ENCODE results near the gene DLG2.

The DLG2 gene

DNA sequence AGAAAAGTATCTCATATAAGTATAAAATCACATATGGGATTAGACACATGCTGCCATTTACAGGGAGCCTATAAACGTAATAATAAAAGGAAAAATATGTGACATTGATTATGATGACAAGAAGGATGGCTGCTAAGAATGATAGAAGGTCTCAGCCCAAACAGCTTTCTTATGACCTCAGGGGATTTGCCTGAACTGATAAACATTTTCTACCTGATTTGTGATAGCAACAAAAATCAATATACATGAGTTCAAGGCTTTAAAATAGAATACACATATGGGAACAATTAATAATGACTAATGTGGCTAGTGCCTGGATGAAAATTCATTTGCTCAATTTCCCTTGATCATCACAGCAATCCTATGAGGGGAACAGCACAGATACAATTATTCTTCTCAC, 1704.2 kb downstream of the DLG2 start:
- ChIA-PET POLR2A (no interaction called here), CTCF (no interaction called here)
- no peak for DNase-seq (ENCODE audit: low read depth, low spot score)
- no peak for TF ChIP-seq CTCF (IDR thresholded peaks at IDR 0.05; ENCODE audit: insufficient read depth, low read length, missing control alignments)
- H3K4me3 ChIP-seq (ENCODE audit: low read depth, low read length) = no peak overlapping the region

DNA sequence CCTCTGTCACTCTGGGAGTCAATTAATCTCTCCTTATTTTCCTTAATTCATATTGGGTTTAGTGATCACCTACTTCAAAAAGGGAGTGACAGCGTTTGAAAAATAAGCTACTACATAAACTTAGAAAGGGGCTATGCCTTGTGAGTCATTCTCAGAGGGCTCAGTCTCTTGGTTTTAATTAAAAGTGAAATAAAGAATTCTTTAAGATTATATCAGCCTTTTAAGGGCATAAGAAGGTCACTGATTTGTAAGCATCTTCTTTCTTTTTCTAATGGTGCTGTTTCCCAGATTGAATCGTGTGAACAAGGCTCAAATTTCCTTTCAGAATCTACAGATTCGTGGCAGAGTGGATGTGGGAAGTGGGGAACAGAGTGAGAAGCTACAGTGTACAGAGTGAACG, 1704.8 kb downstream of the DLG2 start:
- ChIA-PET CTCF (no interaction called here), POLR2A (no interaction called here)
- no peak for DNase-seq (ENCODE audit: low read depth, low spot score)
- no peak overlapping the region for H3K4me3 ChIP-seq (ENCODE audit: low read depth, low read length)
- TF ChIP-seq CTCF (IDR thresholded peaks at IDR 0.05; ENCODE audit: insufficient read depth, low read length, missing control alignments) = no peak

DNA sequence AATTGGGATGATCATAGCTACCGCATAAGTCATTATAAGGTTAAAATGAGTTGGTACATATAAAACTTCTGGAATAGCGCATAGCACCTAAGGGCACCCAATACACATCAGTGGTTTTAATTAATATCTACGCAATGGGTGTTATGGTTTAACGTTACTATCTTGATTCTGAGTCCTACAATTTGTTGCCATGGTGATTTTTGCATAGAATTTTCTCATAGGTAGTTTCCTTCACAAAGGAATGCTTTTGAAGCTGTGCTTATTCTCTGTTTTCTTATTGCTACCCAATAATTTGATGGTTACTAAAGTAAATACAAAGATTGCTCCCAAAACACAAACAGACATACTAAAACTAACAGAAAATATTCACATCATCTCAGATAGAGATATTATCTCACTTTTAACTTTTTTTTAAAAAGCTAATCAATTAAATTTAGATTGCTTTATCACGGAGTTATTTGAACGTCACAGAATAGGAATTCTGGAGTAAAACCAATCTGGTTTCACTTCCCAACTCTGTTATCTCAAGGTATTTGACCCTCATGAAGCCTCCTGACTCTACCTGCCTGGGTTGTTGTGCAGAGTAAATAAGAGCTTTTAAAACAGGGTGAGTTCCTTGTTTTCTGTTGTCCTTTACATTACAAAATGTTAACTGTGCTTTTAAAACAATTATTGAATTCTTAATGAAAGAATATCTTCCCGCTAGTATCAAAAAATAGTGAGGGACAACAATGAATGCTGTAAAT, 1705.5 kb downstream of the DLG2 start:
- no peak for TF ChIP-seq CTCF (IDR thresholded peaks at IDR 0.05; ENCODE audit: insufficient read depth, low read length, missing control alignments)
- CTCF ChIA-PET = no interaction called here
- no peak for DNase-seq (ENCODE audit: low read depth, low spot score)
- POLR2A ChIA-PET = no interaction called here
- no peak overlapping the region for H3K4me3 ChIP-seq (ENCODE audit: low read depth, low read length)

DNA sequence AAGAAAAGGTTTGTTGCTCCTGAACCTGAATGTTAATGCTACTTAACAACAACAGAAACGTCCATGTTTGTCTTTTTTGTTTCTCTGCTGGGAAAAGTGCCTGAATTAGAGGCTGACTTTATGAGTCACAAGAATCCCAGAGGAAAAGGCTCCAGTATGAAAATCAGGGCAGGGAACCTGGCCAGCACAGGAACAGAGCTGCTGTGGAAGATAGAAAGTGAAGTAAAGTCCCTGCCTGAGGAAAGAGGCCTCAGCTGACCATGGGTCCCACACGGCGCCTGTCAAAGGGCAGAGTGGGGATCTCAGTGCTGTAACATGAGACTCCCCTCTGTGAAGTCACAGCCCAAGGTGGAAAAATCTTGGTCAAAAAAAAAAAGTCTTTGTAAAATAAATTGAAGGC, 1708.7 kb downstream of the DLG2 start:
- ChIA-PET CTCF (no interaction called here), POLR2A (no interaction called here)
- no peak for TF ChIP-seq CTCF (IDR thresholded peaks at IDR 0.05; ENCODE audit: insufficient read depth, low read length, missing control alignments)
- H3K4me3 ChIP-seq (ENCODE audit: low read depth, low read length) = no peak overlapping the region
- no peak for DNase-seq (ENCODE audit: low read depth, low spot score)

DNA sequence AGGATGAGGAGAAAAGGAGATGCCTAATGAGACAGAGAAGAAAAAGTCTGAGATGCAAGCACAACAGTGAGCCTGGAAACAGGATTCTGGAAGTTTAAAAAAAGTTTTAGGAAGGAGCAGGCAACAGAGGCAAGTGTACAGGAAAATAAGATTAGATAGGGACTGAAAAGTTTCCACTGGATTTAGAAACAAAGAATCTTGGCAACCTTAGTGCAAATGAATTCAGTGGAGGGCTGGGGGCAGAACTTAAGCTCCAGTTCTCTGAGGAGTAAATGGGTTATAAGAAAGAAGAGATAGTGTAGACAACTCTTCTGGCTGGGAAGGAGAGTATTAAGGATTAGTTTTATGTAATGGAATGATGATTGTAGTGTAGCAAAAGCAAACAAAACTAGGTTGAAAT, 1712.1 kb downstream of the DLG2 start:
- POLR2A ChIA-PET = no interaction called here
- CTCF ChIA-PET = no interaction called here
- no peak for TF ChIP-seq CTCF (IDR thresholded peaks at IDR 0.05; ENCODE audit: insufficient read depth, low read length, missing control alignments)
- no peak for DNase-seq (ENCODE audit: low read depth, low spot score)
- H3K4me3 ChIP-seq (ENCODE audit: low read depth, low read length) = no peak overlapping the region

DNA sequence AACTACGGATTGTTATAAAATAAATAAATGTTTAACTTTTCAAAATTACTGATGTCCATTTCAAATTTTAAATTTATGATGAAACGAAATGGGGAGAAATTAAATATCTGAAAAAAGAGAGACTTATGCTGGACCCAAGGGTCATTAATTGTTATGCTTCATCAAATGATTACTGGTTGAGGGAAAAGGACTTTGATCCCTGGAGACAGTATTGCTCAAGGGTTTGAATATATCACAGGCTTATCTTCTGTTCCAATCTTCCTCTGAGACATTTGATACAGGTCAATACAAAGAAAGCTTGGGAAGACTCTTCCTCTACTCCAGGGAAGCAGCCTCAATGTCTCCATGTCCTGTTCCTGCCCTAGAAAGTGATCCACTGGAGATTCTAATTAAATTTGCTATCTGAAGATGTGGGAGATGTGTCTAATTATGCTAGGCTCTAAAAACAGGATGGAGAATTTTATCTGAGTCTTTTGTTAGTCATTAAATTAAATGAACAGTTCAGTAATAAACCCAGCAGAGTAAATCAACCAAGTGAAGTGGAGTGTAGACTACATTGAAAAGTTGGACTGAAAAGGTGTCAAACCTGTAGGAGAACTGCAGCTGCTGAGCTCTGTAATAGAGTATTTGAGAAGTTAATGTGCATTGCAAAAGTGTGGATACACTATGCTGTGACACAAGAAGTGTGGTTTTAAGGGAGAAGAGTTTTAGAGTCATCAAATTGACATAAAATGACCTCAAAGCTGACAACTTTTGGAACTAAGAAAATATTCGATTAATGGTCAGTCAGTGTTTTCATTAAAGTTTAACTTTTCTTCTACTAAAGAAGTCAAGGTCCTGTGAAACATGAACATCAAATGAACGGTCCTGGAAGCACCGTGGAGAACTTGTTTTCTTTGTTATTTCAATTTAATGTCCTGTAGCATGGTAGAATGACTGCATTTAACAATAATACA, 1717.3 kb downstream of the DLG2 start:
- CTCF ChIA-PET = no interaction called here
- no peak for DNase-seq (ENCODE audit: low read depth, low spot score)

More for the DNA sequence above, 1717.3 kb downstream of the DLG2 start:
- TF ChIP-seq CTCF (IDR thresholded peaks at IDR 0.05; ENCODE audit: insufficient read depth, low read length, missing control alignments) = no peak
- no peak overlapping the region for H3K4me3 ChIP-seq (ENCODE audit: low read depth, low read length)
- POLR2A ChIA-PET = no interaction called here
